GM21528 (cell line): ENCODE measurements around the gene STRIT1.

ENCODE experiments used
- ATAC-seq: cut with Tn5 transposase; IDR thresholded peaks from one replicate; pipeline ENCODE4 v1.9.1; 2021; ENCODE audit warnings: mild to moderate bottlenecking, moderate library complexity; ENCODE audit not compliant: unreplicated experiment, low FRiP score

The STRIT1 gene

DNA sequence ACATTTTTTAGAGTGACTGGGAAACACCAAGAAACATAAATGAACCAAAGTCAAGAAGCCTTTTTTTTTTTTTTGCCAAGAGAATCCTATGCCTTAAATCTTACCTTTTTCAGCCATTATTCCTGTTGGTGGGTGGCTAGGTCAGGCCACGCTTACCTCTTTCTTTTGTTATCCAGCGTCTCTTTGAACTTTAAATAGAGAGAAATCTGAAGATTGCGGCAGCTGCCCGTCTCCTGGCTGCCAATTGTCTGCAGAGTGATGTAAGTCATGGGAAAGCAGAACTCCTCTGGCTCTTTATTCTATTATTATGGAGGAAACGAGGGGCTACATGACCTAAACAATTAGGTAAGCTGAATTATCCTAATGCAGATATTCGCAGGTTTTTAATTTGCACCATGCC is at the start of gene STRIT1:
STRIT1 (minus strand) TSS at position 168 of the 400 bp plus-strand sequence.
- ATAC-seq = no peak

- no peak for ATAC-seq
Measured at GRCh38 chr3:155342344-155342743, 48.9 kb upstream of the STRIT1 start.

DNA sequence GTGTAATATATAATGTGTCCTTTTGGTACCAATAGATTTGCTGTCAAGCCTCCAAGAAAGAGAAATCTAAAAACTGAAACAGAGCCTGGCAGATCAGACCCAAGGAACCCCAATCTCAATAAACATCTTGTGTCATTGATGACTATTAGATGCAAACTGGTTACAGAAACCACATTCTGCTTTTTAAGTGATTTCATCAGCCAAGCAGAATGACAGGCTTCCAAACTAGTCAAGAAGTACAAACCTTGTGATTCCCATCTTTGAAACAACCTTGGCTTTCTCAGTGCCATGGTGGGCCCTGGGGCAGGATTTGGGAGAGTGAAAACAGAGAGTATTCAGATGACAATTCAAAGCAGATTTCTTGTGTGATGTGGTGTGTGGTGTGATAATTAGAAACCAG is 45.6 kb upstream of the STRIT1 start:
- no peak for ATAC-seq

DNA sequence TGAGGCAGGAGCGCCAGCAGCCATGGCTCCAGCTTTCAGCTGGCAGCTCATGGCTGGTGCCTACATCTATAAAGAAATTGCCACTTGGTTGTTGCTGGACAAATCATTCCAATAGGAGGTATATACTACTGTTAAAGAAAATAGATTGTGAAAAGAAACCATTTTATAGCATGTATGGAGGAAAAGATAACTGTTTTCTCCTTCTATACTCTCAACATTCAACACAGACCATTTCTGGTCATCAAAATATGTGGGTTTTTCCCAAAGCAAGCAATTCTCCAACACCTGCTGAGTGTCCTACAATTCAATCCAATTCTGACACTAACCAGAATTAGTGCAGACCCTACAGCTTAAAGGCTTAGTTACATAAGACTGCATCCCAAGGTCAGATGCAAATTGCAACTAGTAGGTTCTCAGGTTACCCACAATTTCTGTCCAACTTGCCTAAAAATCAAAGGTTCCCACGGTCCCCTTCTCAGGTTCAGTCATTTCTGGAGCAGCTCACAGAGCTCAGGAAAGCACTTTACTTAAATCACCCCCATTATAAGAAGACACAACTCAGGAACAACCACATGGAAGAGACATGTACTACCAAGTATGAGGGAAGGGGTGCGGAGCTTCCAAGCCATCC is 42.4 kb upstream of the STRIT1 start:
- ATAC-seq = no peak

DNA sequence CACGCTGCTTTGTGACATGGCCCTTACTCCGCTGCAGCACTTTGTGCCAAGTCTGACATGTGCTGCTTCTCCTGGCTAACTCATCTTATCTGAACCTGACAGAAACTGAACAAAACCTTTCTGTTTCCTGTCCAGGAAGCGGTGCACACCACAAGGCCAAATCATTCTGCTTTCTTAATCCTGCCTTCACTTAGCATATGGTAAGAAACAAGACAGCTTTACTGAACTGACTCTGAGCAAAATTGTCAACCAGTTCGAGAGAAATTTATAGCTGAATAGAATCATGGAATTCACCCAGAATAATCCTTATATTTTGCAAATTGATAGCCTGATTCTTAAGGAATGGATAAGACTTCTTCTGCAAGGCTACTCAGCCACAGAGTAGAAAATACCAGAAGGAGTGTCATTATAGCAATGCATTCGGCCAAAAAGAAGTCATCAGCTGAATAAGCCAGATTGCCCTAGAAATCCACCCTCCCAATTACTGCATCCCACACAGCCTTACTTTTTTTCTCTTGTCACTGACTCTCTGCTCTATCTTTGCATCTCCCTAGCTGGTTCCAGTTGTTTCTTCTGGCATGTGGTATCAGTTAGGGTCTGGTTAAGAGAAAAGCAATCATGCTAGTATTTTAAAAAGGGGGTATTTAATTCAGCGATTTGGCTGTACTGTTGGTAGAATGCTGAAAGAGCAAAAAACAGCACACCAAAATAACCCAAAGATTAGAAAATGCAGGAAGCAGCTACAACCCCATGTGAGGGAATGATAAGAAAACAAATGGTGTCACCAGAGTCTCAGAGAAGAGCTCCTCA is 41.6 kb upstream of the STRIT1 start:
- ATAC-seq = peak; percentile 94

GRCh38 chr3:155334215-155334913 is 40.9 kb upstream of the STRIT1 start:
- no peak for ATAC-seq

DNA sequence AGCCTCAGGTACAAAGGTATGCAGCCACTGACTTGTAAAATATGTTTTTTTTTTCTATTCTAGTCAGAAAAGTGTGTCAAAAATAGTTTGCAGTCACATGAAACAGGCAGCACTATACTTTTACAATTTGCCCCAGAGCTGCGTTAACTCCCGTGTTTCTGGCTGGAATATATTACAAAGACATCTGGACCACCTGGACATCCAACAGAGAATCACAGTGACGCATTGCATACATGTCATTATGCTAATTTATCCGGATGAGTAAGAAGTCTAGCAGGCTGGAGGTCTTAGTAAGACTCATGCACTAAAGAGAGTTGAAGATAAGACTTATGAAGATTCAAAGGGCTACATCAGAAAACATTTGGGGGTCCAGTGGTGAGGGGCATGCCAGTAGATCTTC is 39.2 kb upstream of the STRIT1 start:
- no peak for ATAC-seq

DNA sequence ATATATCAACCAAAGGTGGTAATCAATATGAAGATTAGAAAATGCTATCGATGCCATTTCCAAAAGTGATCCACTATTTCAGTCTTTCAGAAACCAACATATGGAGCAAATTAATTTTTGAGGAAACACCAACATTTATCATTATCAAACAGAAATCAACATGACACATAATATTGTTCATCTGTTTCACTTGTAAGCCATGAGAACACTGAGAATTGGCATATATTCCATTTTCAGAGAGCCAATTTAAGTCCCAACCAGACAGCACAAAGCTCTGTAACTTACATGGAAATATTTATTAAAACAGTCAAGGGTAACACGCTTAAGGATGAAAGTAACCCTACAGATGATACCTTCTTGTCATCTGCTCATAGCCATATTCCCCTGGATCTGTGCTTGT is 37.6 kb upstream of the STRIT1 start:
- ATAC-seq = no peak

DNA sequence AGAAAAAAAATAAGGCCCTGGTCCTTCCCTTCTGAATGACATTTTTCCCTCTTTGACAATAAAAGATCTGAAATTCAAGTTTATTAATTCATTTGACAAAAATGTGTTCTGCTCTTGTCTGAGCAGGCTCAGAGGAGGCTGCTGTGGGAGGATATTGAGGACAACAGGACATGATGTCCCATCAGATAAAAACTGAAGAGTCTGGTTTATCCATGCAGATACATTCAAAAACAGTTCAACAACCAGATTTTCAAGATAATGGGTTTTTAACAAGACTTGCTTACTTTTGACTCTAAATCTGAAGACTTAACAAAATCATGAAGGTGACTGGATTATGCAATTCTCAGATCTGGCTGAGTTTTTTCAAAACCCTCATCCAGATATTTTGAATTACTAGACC is 36.9 kb upstream of the STRIT1 start:
- no peak for ATAC-seq

DNA sequence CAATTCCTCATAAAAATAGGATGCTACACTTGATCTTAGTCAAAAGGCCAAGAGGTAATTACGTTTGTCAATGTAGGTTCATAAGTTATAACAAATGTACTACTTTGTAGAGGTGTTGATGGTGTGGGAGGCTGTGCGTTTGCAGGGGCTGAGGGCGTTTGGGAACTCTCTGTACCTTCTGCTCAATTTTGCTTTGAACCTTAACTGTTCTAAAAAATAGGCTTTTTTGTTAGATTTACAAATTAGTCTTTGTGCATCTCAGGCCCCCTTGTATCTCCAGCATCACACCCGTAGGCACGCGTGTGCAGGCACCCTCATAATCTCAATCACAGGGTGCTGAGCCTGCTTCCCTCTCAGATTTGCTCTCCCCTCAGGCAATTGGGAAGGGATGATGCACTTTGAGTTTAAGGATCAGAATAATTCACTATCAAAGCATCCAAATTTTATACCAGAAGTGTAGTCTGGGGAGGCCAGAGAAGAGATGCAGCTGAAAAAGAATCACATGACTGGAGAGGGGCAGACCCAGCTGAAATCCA is 36.1 kb upstream of the STRIT1 start:
- no peak for ATAC-seq

DNA sequence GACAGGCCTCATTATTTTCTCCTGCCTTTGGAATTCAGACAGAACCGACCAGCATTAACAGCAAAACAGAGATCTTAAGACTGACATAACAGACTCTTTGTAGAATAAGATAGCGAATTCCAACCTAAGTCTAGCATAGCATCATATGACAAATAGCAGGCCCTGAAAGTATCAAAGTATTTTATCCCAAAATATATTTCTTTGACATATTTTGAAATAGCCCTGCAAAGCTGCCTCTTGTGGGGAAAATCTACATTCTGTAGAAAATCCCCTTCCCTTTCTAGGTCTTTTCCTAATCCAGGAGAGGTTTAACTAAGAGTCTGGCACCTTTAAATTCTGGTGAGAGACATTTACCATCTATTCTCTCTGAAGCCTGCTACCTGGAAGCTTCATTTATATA is 34.4 kb upstream of the STRIT1 start:
- no peak for ATAC-seq

- no peak for ATAC-seq
Measured at GRCh38 chr3:155327430-155327829, 33.9 kb upstream of the STRIT1 start.

- no peak for ATAC-seq
Measured at GRCh38 chr3:155326901-155327300, 33.4 kb upstream of the STRIT1 start.

- no peak for ATAC-seq
Measured at GRCh38 chr3:155326244-155326643, 32.8 kb upstream of the STRIT1 start.

DNA sequence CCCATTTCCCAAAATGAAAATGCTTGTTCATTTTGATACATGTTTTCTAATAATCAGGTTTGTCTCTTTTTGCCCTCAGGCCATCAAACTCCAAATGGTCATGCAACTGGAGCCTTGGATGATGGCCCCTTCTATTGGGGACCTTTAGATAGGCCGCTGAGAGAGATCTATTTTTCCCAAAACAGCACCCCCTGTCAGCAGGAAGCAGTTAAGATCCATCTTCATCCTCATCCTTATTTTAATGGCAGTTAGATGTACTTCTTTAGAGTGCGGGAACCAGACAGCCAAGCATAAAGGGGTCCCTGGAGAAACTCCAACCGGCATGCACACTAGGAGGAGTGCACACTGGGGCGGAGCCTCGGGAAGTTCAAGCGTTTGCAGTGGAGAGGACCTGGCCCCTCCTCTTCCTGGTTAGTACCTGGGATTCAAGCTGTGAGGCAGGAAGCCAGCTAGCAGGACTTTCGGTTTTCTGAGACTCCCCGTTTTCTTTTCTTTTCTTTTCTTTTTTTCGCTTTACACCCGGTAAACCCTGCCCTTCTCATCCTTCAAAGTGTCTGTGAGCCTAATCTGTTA is 31.9 kb upstream of the STRIT1 start:
- ATAC-seq = no peak

DNA sequence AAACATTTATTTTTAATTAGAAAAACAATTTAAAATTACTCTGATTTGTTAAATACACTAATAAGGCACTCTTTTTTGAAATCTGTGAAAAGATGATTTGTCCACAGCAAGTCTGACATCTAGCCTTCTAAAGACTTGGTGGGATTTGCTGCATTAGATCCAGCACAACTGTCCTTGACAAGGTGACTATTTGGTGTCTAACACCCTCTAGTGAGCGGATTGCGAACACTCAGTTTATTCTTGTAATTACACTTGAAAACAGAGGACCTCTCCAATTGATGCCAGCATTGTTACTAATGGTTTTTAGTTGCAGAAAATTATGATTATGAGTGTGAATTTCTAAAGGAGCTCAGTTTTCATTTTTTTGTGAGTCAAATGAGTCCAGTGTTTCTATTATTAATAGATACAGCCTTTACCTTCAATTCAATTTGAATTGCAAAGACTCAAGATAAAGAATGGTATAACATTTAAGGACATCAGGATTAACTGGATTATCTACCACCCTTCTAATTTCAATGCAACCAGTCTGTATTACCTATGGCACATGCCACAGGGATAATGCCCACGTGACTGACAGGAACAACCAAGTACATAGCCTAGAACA is 29.7 kb upstream of the STRIT1 start:
- ATAC-seq = peak; percentile 83

- ATAC-seq = no peak
Measured at GRCh38 chr3:155321418-155321817, 27.9 kb upstream of the STRIT1 start.

DNA sequence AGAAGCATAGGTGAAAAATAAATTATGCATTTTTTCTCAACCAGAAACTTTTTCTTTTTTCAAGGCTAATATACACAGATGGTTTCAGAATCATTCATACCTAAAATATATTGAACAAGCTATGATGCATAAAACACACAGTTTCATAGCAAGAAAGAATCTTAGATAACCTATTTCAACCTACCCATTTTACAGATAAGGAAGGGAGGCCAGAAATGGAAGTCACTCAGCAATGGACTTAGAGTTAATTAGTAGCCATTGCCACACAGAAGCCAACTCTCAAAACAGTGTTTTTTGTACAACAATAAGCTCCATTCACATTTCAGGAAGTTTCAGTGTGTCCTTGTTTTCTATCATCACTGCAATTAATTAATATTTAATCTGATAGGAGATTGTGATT is 27.5 kb upstream of the STRIT1 start:
- ATAC-seq = no peak

- ATAC-seq = no peak
Measured at GRCh38 chr3:155318740-155319139, 25.3 kb upstream of the STRIT1 start.

DNA sequence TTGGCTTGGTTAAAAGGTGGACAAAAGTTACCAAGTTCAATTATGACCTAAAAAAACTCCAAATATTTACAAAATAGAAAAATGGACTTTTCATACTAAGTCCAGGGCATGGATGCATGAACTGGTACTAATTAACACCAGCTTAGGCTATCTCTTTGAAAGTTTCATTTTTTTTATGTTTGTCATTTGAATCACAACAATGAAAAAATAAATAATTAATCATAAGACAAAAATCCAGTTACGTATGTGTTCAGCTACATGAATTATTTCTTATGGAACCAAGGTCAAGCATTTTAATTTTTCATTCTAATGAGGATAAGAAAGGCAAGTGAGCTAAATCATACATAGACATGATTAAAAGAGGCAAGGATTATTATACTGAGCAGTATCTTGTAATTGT is 23.7 kb upstream of the STRIT1 start:
- ATAC-seq = no peak

GRCh38 chr3:155316426-155316825 is 22.9 kb upstream of the STRIT1 start:
- ATAC-seq = no peak
